ENCODE results near the gene ARHGAP28.

- TF ChIP-seq, protein P1, sequence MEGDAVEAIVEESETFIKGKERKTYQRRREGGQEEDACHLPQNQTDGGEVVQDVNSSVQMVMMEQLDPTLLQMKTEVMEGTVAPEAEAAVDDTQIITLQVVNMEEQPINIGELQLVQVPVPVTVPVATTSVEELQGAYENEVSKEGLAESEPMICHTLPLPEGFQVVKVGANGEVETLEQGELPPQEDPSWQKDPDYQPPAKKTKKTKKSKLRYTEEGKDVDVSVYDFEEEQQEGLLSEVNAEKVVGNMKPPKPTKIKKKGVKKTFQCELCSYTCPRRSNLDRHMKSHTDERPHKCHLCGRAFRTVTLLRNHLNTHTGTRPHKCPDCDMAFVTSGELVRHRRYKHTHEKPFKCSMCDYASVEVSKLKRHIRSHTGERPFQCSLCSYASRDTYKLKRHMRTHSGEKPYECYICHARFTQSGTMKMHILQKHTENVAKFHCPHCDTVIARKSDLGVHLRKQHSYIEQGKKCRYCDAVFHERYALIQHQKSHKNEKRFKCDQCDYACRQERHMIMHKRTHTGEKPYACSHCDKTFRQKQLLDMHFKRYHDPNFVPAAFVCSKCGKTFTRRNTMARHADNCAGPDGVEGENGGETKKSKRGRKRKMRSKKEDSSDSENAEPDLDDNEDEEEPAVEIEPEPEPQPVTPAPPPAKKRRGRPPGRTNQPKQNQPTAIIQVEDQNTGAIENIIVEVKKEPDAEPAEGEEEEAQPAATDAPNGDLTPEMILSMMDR (conservative IDR thresholded peaks at IDR 0.05), result no peak
- no peak for TF ChIP-seq ZFX (IDR thresholded peaks at IDR 0.05)
Observed at GRCh38 chr18:6682437-6683111, 46.9 kb upstream of the ARHGAP28 start.

Measured in C4-2B (cell line).